HEK293 (cell line): ENCODE results near the gene PIP4K2B.

Experiments
- FEZF1 ChIP-seq: fragments of 450-650 bp; formaldehyde crosslinking; IDR thresholded peaks from 2 replicates; pipeline ENCODE4 v1.5.1; 2016; ENCODE audit warnings: missing biosample characterization, missing genetic modification characterization
- GLI4 ChIP-seq: fragments of 450-650 bp; formaldehyde crosslinking; IDR thresholded peaks from 2 replicates; pipeline ENCODE4 v1.5.1; 2016; ENCODE audit warnings: missing biosample characterization, missing genetic modification characterization
- GLIS2 ChIP-seq: fragments of 450-650 bp; formaldehyde crosslinking; IDR thresholded peaks from 2 replicates; pipeline ENCODE4 v1.5.1; 2016; ENCODE audit warnings: missing biosample characterization, missing genetic modification characterization
- IKZF3 ChIP-seq: fragments of 450-650 bp; IDR thresholded peaks from 2 replicates; pipeline ENCODE4 v1.5.0; 2018; ENCODE audit warnings: missing biosample characterization, mild to moderate bottlenecking, missing genetic modification characterization, moderate library complexity
- KLF1 ChIP-seq: fragments of 450-650 bp; formaldehyde crosslinking; IDR thresholded peaks from 2 replicates; pipeline ENCODE4 v1.5.1; 2016; ENCODE audit warnings: missing biosample characterization, missing genetic modification characterization
- KLF10 ChIP-seq: fragments of 450-650 bp; IDR thresholded peaks from 2 replicates; pipeline ENCODE4 v1.5.1; 2018; ENCODE audit warnings: missing biosample characterization, mild to moderate bottlenecking, missing genetic modification characterization
- KLF17 ChIP-seq: fragments of 450-650 bp; formaldehyde crosslinking; IDR thresholded peaks from 2 replicates; pipeline ENCODE4 v1.5.1; 2016; ENCODE audit warnings: missing biosample characterization, missing genetic modification characterization
- KLF9 ChIP-seq: fragments of 450-650 bp; formaldehyde crosslinking; IDR thresholded peaks from 2 replicates; pipeline ENCODE4 v1.5.1; 2016; ENCODE audit warnings: missing biosample characterization, missing genetic modification characterization, low read depth
- MYNN ChIP-seq: fragments of 450-650 bp; formaldehyde crosslinking; IDR thresholded peaks from 2 replicates; pipeline ENCODE4 v1.5.1; 2016; ENCODE audit warnings: missing biosample characterization, missing genetic modification characterization, borderline replicate concordance
- OVOL3 ChIP-seq: fragments of 450-650 bp; formaldehyde crosslinking; IDR thresholded peaks from 2 replicates; pipeline ENCODE4 v1.5.1; 2016; ENCODE audit warnings: missing biosample characterization, missing genetic modification characterization
- REPIN1 ChIP-seq: fragments of 450-650 bp; formaldehyde crosslinking; IDR thresholded peaks from 2 replicates; pipeline ENCODE4 v1.5.1; 2017; ENCODE audit warnings: missing biosample characterization, missing genetic modification characterization, low read depth
- SP7 ChIP-seq: fragments of 450-650 bp; formaldehyde crosslinking; IDR thresholded peaks from 2 replicates; pipeline ENCODE4 v1.5.1; 2016; ENCODE audit warnings: missing biosample characterization, missing genetic modification characterization
- ZBTB1 ChIP-seq: fragments of 450-650 bp; formaldehyde crosslinking; IDR thresholded peaks from 2 replicates; pipeline ENCODE4 v1.5.1; 2016; ENCODE audit warnings: missing biosample characterization, missing genetic modification characterization
- ZBTB20 ChIP-seq: fragments of 450-650 bp; formaldehyde crosslinking; IDR thresholded peaks from 2 replicates; pipeline ENCODE4 v1.5.1; 2016; ENCODE audit warnings: missing biosample characterization, missing genetic modification characterization
- ZBTB48 ChIP-seq: fragments of 450-650 bp; formaldehyde crosslinking; IDR thresholded peaks from 2 replicates; pipeline ENCODE4 v1.5.1; 2016; ENCODE audit warnings: missing biosample characterization, missing genetic modification characterization
- ZBTB8A ChIP-seq: fragments of 450-650 bp; formaldehyde crosslinking; IDR thresholded peaks from 2 replicates; pipeline ENCODE4 v1.5.1; 2016; ENCODE audit warnings: missing biosample characterization, missing genetic modification characterization
- ZFHX2 ChIP-seq: fragments of 450-650 bp; formaldehyde crosslinking; conservative IDR thresholded peaks from 2 replicates; pipeline ENCODE4 v1.5.1; 2016; ENCODE audit warnings: missing biosample characterization, missing genetic modification characterization
- ZNF121 ChIP-seq: fragments of 450-650 bp; formaldehyde crosslinking; IDR thresholded peaks from 2 replicates; pipeline ENCODE4 v1.5.1; 2016; ENCODE audit warnings: missing biosample characterization, missing genetic modification characterization
- ZNF140 ChIP-seq: fragments of 450-650 bp; formaldehyde crosslinking; IDR thresholded peaks from 2 replicates; pipeline ENCODE4 v1.5.1; 2016; ENCODE audit warnings: missing biosample characterization, missing genetic modification characterization
- ZNF155 ChIP-seq: fragments of 450-650 bp; formaldehyde crosslinking; IDR thresholded peaks from 2 replicates; pipeline ENCODE4 v1.5.1; 2016; ENCODE audit warnings: missing biosample characterization, missing genetic modification characterization
- ZNF157 ChIP-seq: fragments of 450-650 bp; formaldehyde crosslinking; IDR thresholded peaks from 2 replicates; pipeline ENCODE4 v1.5.1; 2016; ENCODE audit warnings: missing biosample characterization, missing genetic modification characterization
- ZNF223 ChIP-seq: fragments of 450-650 bp; formaldehyde crosslinking; IDR thresholded peaks from 2 replicates; pipeline ENCODE4 v1.5.1; 2016; ENCODE audit warnings: missing biosample characterization, missing genetic modification characterization
- ZNF354C ChIP-seq: fragments of 450-650 bp; formaldehyde crosslinking; IDR thresholded peaks from 2 replicates; pipeline ENCODE4 v1.5.1; 2016; ENCODE audit warnings: missing biosample characterization, missing genetic modification characterization, low read depth, borderline replicate concordance
- ZNF426 ChIP-seq: fragments of 450-650 bp; formaldehyde crosslinking; IDR thresholded peaks from 2 replicates; pipeline ENCODE4 v1.5.1; 2017; ENCODE audit warnings: missing biosample characterization, missing genetic modification characterization, mild to moderate bottlenecking, inconsistent platforms, moderate library complexity
- ZNF433 ChIP-seq: fragments of 450-650 bp; formaldehyde crosslinking; IDR thresholded peaks from 2 replicates; pipeline ENCODE4 v1.5.1; 2016; ENCODE audit warnings: missing biosample characterization, missing genetic modification characterization, low read depth
- ZNF48 ChIP-seq: fragments of 450-650 bp; formaldehyde crosslinking; IDR thresholded peaks from 2 replicates; pipeline ENCODE4 v1.5.1; 2016; ENCODE audit warnings: missing biosample characterization, missing genetic modification characterization
- ZNF514 ChIP-seq: fragments of 450-650 bp; formaldehyde crosslinking; IDR thresholded peaks from 2 replicates; pipeline ENCODE4 v1.5.1; 2016; ENCODE audit warnings: missing biosample characterization, missing genetic modification characterization
- ZNF560 ChIP-seq: fragments of 450-650 bp; formaldehyde crosslinking; IDR thresholded peaks from 2 replicates; pipeline ENCODE4 v1.5.1; 2017; ENCODE audit warnings: missing biosample characterization, missing genetic modification characterization, borderline replicate concordance
- ZNF610 ChIP-seq: fragments of 450-650 bp; formaldehyde crosslinking; IDR thresholded peaks from 2 replicates; pipeline ENCODE4 v1.5.1; 2016; ENCODE audit warnings: missing biosample characterization, missing genetic modification characterization, borderline replicate concordance
- ZNF623 ChIP-seq: fragments of 450-650 bp; formaldehyde crosslinking; IDR thresholded peaks from 2 replicates; pipeline ENCODE4 v1.5.1; 2016; ENCODE audit warnings: missing biosample characterization, missing genetic modification characterization
- ZNF670 ChIP-seq: fragments of 450-650 bp; formaldehyde crosslinking; IDR thresholded peaks from 2 replicates; pipeline ENCODE4 v1.5.1; 2016; ENCODE audit warnings: missing biosample characterization, missing genetic modification characterization, low read depth
- ZNF707 ChIP-seq: fragments of 450-650 bp; formaldehyde crosslinking; IDR thresholded peaks from 2 replicates; pipeline ENCODE4 v1.5.1; 2016; ENCODE audit warnings: missing biosample characterization, missing genetic modification characterization
- ZNF768 ChIP-seq: fragments of 450-650 bp; formaldehyde crosslinking; IDR thresholded peaks from 2 replicates; pipeline ENCODE4 v1.5.1; 2018; ENCODE audit warnings: missing biosample characterization, mild to moderate bottlenecking, missing genetic modification characterization
- ZNF830 ChIP-seq: fragments of 450-650 bp; IDR thresholded peaks from 2 replicates; pipeline ENCODE4 v1.5.0; 2018; ENCODE audit warnings: missing biosample characterization, missing genetic modification characterization, low read depth, mild to moderate bottlenecking, moderate library complexity
- ZSCAN16 ChIP-seq: fragments of 450-650 bp; formaldehyde crosslinking; IDR thresholded peaks from 2 replicates; pipeline ENCODE4 v1.5.1; 2016; ENCODE audit warnings: missing biosample characterization, missing genetic modification characterization
- TF ChIP-seq, protein P1 (sequence below): fragments of 450-650 bp; formaldehyde crosslinking; IDR thresholded peaks from 2 replicates; pipeline ENCODE4 v1.5.1; 2017; ENCODE audit warnings: missing biosample characterization, missing genetic modification characterization
- TF ChIP-seq, protein P2 (sequence below): fragments of 450-650 bp; formaldehyde crosslinking; IDR thresholded peaks from 2 replicates; pipeline ENCODE4 v1.5.1; 2016; ENCODE audit warnings: missing biosample characterization, missing genetic modification characterization
- TF ChIP-seq, protein P3 (sequence below): fragments of 450-650 bp; formaldehyde crosslinking; IDR thresholded peaks from 2 replicates; pipeline ENCODE4 v1.5.1; 2016; ENCODE audit warnings: missing biosample characterization, missing genetic modification characterization

Gene PIP4K2B

DNA sequence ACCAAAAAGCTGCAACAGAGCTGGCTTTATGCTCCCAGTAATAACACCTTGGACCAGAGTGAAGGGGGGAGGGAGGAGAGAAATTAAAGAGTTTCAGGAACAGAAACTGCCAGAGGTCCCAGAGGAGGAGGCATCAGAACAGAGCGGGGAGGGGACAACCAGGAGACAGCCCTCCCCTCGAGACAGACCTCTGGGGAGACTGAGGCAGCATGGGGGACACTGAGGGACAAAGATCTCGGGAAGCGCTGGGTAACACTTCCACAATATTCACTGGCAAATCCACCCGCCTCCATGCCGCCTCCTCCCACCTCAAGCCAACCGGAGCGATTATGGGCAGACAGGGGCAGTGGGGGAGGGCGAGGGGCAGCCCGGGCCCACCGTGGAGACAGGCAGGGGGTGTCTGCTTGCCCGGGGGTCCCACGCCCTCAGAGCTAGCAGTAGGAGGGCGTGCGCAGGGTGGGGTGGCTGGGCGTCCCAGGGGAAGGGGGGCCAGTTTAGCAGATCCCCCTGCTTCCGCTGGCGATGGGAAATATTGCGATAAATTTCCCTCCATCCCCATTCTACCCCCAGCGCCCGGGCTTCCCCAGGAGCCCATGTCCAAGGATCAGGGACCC, 52.4 kb downstream of the PIP4K2B start (continued):
- TF ChIP-seq ZBTB1 (tag by site-specific recombination) (no peak), KLF1 (tag by site-specific recombination) (peak; percentile 81), ZSCAN16 (tag by site-specific recombination) (no peak), REPIN1 (tag by site-specific recombination) (no peak), ZNF670 (tag by site-specific recombination) (no peak), ZFHX2 (tag by site-specific recombination) (peak; percentile 92), GLI4 (tag by site-specific recombination) (no peak), KLF17 (tag by site-specific recombination) (no peak; the same call in 1 of the 2 replicates), ZNF426 (tag by site-specific recombination) (no peak), ZNF768 (no peak), FEZF1 (no peak), ZNF48 (no peak), KLF10 (tag by site-specific recombination) (no peak), ZBTB20 (no peak), ZNF354C (tag by site-specific recombination) (no peak), SP7 (tag by site-specific recombination) (no peak), ZNF433 (tag by site-specific recombination) (no peak), ZNF514 (tag by site-specific recombination) (no peak), MYNN (tag by site-specific recombination) (no peak), ZBTB48 (no peak), ZNF157 (tag by site-specific recombination) (no peak), ZNF830 (tag by site-specific recombination) (no peak), OVOL3 (tag by site-specific recombination) (no peak), ZBTB8A (tag by site-specific recombination) (no peak; the same call in 1 of the 2 replicates), ZNF121 (no peak), ZNF140 (tag by site-specific recombination) (no peak), ZNF623 (tag by site-specific recombination) (no peak), GLIS2 (tag by site-specific recombination) (peak; percentile 71), KLF9 (tag by site-specific recombination) (no peak), ZNF155 (tag by site-specific recombination) (no peak), ZNF560 (tag by site-specific recombination) (no peak), ZNF707 (no peak), ZNF610 (tag by site-specific recombination) (no peak), ZNF223 (no peak), IKZF3 (tag by site-specific recombination) (no peak)
- TF ChIP-seq, protein P1, sequence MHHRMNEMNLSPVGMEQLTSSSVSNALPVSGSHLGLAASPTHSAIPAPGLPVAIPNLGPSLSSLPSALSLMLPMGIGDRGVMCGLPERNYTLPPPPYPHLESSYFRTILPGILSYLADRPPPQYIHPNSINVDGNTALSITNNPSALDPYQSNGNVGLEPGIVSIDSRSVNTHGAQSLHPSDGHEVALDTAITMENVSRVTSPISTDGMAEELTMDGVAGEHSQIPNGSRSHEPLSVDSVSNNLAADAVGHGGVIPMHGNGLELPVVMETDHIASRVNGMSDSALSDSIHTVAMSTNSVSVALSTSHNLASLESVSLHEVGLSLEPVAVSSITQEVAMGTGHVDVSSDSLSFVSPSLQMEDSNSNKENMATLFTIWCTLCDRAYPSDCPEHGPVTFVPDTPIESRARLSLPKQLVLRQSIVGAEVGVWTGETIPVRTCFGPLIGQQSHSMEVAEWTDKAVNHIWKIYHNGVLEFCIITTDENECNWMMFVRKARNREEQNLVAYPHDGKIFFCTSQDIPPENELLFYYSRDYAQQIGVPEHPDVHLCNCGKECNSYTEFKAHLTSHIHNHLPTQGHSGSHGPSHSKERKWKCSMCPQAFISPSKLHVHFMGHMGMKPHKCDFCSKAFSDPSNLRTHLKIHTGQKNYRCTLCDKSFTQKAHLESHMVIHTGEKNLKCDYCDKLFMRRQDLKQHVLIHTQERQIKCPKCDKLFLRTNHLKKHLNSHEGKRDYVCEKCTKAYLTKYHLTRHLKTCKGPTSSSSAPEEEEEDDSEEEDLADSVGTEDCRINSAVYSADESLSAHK (tag by site-specific recombination), result peak; percentile 97
- TF ChIP-seq, protein P2, sequence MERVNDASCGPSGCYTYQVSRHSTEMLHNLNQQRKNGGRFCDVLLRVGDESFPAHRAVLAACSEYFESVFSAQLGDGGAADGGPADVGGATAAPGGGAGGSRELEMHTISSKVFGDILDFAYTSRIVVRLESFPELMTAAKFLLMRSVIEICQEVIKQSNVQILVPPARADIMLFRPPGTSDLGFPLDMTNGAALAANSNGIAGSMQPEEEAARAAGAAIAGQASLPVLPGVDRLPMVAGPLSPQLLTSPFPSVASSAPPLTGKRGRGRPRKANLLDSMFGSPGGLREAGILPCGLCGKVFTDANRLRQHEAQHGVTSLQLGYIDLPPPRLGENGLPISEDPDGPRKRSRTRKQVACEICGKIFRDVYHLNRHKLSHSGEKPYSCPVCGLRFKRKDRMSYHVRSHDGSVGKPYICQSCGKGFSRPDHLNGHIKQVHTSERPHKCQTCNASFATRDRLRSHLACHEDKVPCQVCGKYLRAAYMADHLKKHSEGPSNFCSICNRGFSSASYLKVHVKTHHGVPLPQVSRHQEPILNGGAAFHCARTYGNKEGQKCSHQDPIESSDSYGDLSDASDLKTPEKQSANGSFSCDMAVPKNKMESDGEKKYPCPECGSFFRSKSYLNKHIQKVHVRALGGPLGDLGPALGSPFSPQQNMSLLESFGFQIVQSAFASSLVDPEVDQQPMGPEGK (tag by site-specific recombination), result peak; percentile 63
- TF ChIP-seq, protein P3, sequence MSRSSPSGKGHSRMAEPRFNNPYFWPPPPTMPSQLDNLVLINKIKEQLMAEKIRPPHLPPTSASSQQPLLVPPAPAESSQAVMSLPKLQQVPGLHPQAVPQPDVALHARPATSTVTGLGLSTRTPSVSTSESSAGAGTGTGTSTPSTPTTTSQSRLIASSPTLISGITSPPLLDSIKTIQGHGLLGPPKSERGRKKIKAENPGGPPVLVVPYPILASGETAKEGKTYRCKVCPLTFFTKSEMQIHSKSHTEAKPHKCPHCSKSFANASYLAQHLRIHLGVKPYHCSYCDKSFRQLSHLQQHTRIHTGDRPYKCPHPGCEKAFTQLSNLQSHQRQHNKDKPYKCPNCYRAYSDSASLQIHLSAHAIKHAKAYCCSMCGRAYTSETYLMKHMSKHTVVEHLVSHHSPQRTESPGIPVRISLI (tag by site-specific recombination), result no peak
